Neutrophil (primary cell): ENCODE results near the gene ARAF.

ENCODE experiments used
- H3K27ac ChIP-seq: fragments of 200-600 bp; sonication (generic); 2 replicates; pipeline ENCODE4 v1.5.1; 2016; ENCODE audit warnings: mild to moderate bottlenecking, moderate library complexity
- H3K27me3 ChIP-seq: fragments of 200-600 bp; sonication (generic); 2 replicates; pipeline ENCODE4 v1.6.0; 2016; ENCODE audit warnings: mild to moderate bottlenecking
- H3K36me3 ChIP-seq: fragments of 200-600 bp; sonication (generic); 2 replicates; pipeline ENCODE4 v1.5.1; 2017
- H3K4me1 ChIP-seq, 2 experiments: fragments of 200-600 bp in 1 of 2; sonication (generic) in 1 of 2; 1 replicate in 1 of 2; 2 replicates in 1 of 2; pipeline versions ENCODE4 v1.5.1 to v1.6.1; 2013 to 2016; ENCODE audit warnings: low read depth in 1 of 2, low read length in 1 of 2, mild to moderate bottlenecking in 1 of 2, moderate library complexity in 1 of 2; ENCODE audit not compliant: control insufficient read depth in 1 of 2, insufficient read depth in 1 of 2
- H3K4me3 ChIP-seq, 2 experiments: fragments of 200-600 bp in 1 of 2; sonication (generic) in 1 of 2; 1 replicate in 1 of 2; 2 replicates in 1 of 2; pipeline ENCODE4 v1.5.1; 2013 to 2016; ENCODE audit warnings: low read depth in 1 of 2, low read length in 1 of 2, mild to moderate bottlenecking in 1 of 2, moderate library complexity in 1 of 2
- H3K9me3 ChIP-seq: fragments of 200-600 bp; sonication (generic); 2 replicates; pipeline ENCODE4 v1.5.1; 2016
- TF ChIP-seq, protein P1 (sequence below): fragments of 200-600 bp; sonication (generic); IDR thresholded peaks from 2 replicates; pipeline ENCODE4 v1.5.1; 2016; ENCODE audit warnings: antibody characterized with exemption

Gene ARAF

DNA sequence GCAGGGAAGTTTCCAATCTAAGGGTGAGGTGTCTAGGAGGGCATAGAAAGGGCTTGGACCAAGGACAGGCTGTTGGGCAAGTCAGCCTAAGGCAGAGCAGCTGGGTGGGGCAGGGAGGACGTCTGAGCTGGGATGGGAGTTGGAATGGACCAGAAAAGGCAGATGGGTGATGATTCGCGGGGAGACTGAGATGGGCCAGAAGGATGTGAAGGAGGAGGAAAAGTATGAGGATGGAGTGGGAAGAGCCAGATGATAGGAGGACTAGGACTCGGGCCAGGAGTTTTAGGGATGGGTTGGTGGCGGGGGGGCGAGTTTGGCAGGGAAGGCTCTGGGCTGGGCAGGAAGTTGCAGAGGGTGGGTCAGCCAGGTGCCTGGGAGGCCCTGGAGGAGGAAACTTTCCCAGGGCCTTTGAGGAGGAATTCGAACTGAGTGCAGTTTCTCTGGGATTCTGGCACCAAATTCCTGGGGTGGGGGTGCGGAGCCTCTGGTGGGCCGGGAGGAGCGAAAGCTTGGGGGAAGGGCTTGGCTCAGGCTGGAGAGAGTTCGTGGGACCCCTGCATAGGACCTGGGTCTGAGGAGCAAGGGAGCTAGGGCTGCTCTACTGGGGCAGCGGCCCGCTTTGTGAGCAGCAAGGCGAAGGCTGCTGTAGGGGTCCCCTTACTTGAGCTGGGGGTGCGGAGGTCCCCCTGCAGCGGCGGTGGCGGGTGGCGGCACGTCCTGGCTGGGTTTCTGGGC lies 12.5 kb downstream of the ARAF start:
- no peak overlapping the region for H3K4me3 ChIP-seq
- no peak overlapping the region for H3K27ac ChIP-seq
- TF ChIP-seq, protein P1, sequence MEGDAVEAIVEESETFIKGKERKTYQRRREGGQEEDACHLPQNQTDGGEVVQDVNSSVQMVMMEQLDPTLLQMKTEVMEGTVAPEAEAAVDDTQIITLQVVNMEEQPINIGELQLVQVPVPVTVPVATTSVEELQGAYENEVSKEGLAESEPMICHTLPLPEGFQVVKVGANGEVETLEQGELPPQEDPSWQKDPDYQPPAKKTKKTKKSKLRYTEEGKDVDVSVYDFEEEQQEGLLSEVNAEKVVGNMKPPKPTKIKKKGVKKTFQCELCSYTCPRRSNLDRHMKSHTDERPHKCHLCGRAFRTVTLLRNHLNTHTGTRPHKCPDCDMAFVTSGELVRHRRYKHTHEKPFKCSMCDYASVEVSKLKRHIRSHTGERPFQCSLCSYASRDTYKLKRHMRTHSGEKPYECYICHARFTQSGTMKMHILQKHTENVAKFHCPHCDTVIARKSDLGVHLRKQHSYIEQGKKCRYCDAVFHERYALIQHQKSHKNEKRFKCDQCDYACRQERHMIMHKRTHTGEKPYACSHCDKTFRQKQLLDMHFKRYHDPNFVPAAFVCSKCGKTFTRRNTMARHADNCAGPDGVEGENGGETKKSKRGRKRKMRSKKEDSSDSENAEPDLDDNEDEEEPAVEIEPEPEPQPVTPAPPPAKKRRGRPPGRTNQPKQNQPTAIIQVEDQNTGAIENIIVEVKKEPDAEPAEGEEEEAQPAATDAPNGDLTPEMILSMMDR = no peak
- no peaks in the 10 kb centered on the region for H3K9me3 ChIP-seq
- peaks cover 55% of the 10 kb centered on the region for H3K27me3 ChIP-seq
- peaks cover under 1 to 7% of the 10 kb centered on the region in 2 experiments for H3K4me1 ChIP-seq
- H3K36me3 ChIP-seq = peaks cover 35% of the 10 kb centered on the region

DNA sequence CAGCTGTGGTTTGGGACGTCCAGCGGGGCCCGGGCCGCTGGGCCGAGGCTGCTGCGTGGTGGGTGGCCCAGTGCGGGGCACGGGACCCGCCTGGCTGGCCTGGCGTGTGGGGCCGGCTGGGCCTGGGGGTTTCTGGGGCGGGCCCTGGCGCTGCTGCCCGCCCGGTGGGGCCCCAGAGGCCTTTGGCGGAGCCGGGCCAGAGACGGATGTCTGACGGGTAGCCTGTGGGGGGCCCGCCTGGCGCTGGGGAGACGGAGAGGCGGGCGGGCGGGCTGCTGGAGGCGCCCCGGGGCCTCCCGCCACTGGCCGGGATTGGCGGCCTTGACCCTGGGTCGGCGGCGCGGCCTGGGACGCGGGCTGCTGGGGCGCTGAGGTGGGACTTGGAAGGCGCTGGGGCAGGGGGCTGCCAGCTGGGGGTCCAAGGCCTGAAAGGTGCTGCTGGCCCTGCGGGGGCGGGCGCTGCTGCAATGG lies 13.1 kb downstream of the ARAF start:
- TF ChIP-seq, protein P1 = no peak
- no peak overlapping the region for H3K4me3 ChIP-seq

DNA sequence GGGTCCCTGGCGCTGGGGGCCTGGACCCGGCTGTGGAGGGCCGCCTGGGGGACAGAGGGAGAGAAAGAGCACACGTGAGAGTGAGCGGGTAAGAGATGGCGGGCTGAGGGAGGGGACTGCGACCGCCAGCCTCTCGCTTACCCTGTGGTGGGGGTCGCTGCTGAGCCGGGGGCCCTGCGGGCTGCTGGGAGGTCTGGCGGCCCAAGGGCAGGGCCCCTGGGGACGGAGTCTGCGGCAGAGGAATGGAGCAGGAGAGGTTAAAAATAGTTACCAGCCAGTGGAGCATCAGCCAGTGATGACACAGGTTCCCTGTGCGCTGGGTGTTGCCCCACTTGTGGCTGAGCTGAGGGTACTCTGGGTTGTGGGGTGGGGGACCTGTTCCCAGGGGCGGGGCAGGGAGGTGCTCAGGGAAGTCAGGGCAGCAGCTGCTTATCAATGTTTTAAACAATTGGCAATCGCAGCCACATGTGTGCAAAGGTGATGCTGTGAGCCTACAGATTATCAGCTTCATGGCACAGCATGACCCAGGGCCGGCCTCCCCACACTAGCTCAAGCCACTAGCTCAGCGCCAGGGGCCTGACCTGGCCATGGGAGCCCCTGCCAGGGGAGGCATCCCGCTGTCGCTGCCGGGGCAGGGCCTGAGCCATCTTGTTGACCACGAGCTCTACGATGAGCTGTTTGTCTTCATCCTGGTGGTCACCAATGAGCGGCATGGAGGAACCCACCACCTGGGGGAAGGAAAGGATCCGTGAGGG lies 13.7 kb downstream of the ARAF start:
- H3K4me1 ChIP-seq = peaks cover 11 to 15% of the 10 kb centered on the region in 2 experiments
- H3K9me3 ChIP-seq = no peaks in the 10 kb centered on the region
- no peak overlapping the region for H3K27ac ChIP-seq
- no peak overlapping the region for H3K4me3 ChIP-seq
- TF ChIP-seq, protein P1 = no peak
- H3K27me3 ChIP-seq = peaks cover 61% of the 10 kb centered on the region
- H3K36me3 ChIP-seq = peaks cover 23% of the 10 kb centered on the region

More for the DNA sequence above, 13.1 kb downstream of the ARAF start:
- Histone ChIP-seq H3K4me1 (peaks cover 6 to 12% of the 10 kb centered on the region in 2 experiments), H3K27me3 (peaks cover 61% of the 10 kb centered on the region), H3K27ac (no peak overlapping the region), H3K9me3 (no peaks in the 10 kb centered on the region), H3K36me3 (peaks cover 29% of the 10 kb centered on the region)

DNA sequence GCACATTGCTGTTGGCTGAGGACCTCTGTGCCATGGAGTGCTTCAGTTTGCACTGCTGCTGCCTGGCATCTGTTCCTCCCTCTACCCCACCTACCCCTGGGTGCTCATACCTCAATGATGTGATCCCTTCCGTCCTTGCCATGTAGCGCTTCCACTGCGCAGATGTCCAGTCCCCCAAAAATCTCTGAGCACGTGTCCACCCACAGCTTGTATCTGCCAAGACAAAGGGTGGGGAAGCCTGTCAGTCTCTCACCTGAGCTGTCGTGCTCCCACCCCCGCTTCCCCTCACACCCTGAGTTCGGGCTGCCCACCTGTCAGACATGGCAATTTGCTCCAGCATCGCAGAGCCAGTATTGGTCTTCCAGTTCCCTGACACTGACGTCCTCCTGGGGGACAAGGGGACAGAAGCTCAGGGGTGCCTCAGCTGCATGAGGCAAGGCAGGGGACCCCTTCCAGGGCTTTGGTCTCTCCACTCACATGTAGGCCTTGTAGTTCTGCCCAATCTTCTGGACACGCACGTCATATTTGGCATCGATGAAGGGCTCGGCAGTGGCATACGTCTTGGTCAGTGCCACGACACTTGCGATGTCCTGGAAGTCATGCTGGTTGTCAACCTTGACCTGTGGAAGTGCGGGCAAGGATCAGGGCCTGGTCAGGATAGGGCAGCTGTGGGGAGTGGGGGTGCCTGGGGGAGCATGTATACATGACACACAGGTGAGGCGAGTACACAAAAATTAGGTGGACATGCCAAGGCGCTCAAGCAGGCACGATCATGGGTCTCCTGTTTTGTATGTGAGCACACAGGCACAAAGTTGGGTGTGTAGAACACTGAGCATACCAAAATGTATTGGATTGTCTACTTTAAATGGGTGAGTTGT lies 15.3 kb downstream of the ARAF start:
- H3K4me3 ChIP-seq = no peak overlapping the region
- H3K4me1 ChIP-seq = peaks cover 11 to 18% of the 10 kb centered on the region in 2 experiments
- H3K27ac ChIP-seq = no peak overlapping the region
- H3K9me3 ChIP-seq = no peaks in the 10 kb centered on the region
- H3K36me3 ChIP-seq = peaks cover 8% of the 10 kb centered on the region
- peaks cover 61% of the 10 kb centered on the region for H3K27me3 ChIP-seq
- TF ChIP-seq, protein P1 = no peak

DNA sequence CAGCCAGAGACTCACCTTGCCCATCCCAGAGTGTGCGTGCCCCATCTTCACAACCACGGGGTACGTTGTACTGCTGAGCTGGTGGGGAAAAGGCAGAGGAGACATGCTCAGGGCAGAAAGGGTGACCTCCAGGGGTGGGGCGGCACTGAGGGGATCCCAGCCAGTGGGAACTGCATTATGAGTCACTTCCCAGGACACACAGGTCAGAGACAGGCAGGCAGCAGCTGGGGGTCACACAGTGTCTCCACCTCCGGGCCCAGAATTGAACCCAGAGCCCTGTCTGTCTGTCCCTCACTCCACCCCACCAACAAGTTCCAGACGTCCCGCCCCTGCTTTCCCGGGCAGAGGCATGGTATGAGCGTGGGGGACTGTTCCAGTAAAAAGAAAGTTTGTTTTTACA lies 16.4 kb downstream of the ARAF start:
- no peaks in the 10 kb centered on the region for H3K36me3 ChIP-seq
- peaks cover 61% of the 10 kb centered on the region for H3K27me3 ChIP-seq
- H3K4me1 ChIP-seq = peaks cover 17 to 29% of the 10 kb centered on the region in 2 experiments
- TF ChIP-seq, protein P1 = no peak
- no peak overlapping the region for H3K27ac ChIP-seq
- no peaks in the 10 kb centered on the region for H3K9me3 ChIP-seq
- H3K4me3 ChIP-seq = no peak overlapping the region
